Measurements from ENCODE around the gene AKT1S1. TPM values are rescaled to one million over a fixed set of nuclear protein-coding genes. Genes with fewer than 3 reads are reported as not detected.
A peak's percentile ranks its signal among the peaks of the same experiment; 100 is the strongest.

The AKT1S1 gene
- polyA plus RNA-seq, 4 donors: 30.0 to 43.8 (median 34.2) TPM

DNA sequence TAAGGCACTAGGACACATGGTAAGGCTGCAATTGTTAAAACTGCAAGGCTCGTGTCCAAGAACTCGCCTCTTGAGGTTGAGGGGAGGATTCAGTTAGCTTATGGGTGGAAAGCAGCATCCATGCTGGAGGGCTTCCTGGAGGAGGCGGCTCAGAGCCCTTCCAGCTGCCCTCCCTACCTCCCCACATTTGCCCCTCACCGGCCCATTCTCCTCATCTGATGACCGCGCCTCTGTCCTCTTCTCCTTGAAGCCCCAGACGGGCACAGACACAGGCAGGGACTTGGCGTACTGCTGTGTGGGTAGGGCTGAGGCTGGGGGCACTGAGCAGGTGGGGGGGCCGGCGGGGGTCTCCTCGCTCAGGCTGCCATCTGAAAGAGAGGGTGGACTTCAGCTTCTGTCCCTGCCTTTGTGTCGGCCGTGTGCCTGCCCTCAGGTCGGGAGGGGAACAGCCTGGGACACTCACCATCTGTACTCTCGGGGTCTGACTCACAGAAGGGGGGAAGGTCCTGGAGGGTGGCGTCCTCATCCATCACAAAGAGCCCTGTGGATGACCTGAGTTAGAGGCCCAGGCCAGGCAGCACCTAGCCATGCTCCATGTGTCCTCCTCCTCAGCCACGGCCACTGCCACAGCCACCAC lies 5.7 kb downstream of the AKT1S1 start:
- no peak for DNase-seq (ENCODE audit: low read depth in 4 of 4, low spot score in 3 of 4)

- DNase-seq (ENCODE audit: low read depth in 4 of 4, low spot score in 3 of 4): no peak
Measured at GRCh38 chr19:49870309-49870901, 6.8 kb downstream of the AKT1S1 start.

DNA sequence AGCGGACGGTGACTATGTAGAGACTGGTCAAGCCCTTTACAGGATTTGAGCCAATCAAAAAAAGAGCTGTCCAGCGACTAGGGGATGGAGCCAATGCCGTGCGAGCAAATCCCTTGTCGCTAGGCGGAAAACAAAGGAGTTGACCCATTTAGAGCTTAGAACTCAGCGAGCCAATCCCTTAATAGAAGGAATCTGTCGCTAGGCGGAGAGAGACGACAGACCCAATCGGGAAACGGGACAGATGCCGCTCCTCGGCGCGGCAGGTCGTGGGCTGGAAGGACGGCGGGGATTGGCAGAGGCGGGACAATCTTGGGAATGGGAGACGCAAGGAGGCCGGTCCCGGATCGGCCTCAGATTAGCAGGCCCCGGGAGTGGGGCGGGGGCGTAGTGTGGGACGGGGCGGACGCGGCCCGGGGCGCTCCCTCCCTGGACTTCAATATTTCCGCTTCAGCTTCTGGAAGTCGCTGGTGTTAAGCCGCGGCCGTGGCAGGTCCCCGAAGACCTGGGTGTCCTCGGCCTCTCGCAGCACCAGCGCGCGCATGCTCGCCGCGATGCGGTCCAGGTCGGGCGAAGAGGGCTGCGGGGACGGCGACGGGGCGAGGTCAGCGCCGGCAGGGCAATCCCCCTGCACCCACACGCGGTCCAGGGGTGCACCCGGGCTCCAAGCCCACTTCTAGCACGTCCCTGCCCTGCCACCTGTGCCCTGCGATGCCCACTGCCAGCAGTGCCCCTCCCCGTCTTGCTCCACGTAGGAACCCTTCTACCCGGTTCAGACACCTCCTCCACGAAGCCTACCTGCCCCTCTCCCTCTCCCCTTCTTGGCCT lies 7.5 kb downstream of the AKT1S1 start:
- peak; percentile 97 to 99 (median 98) for DNase-seq (ENCODE audit: low read depth in 4 of 4, low spot score in 3 of 4)

DNA sequence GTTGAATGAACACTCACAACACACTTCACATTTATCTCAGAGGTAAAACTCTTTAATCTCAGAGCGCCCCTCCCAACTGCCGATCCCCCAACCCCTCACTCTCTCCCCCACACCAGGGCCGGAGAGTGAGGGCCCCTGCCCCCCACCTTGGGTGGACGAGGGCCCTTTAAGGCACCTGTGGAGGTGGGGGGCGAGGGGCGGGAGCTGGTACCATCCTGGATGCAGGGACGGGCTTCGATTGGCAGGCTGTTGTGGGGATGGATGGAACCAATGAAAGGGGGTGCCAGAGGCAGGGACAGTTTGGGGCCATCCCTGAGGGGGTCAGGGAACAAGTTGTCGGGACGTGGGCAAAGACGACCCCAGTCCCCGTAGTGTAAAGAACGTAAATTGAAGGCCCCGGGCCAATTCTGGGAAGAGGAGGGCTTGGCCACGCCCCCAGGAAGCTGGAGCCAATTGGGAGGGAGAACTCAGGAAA lies 8.1 kb downstream of the AKT1S1 start:
- DNase-seq (ENCODE audit: low read depth in 4 of 4, low spot score in 3 of 4): no peak

- DNase-seq (ENCODE audit: low read depth in 4 of 4, low spot score in 3 of 4): peak in 3 of 4 donors; percentile 77 to 93 (median 89)
Measured at GRCh38 chr19:49866933-49867782, 10.0 kb downstream of the AKT1S1 start, which contains the start of gene PNKP. Gene PNKP, minus strand, starts transcription at chr19:49867576. Its CDS starts 372 bp downstream, at chr19:49867204.

DNA sequence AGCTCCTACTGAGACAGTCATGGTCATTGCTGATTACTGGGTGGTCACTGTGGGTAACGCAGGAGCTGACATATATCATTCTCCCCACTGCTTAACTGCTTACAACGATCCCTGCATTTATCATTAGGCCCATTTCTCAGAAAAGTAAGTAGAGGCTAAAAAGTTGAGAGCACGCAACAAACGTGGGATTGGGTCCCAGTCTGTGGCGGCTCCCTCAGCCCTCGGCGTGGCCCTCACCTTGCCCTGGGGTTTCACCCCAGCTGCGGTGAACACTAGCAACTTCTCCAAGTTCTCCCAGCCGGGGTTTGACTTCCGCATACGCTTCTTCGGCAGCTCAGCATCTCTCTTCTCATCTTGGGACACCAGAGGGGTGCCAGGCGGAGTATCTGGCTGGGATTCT lies 12.3 kb downstream of the AKT1S1 start:
- DNase-seq (ENCODE audit: low read depth in 4 of 4, low spot score in 3 of 4): no peak

GRCh38 chr19:49863935-49864320 lies 13.2 kb downstream of the AKT1S1 start:
- DNase-seq (ENCODE audit: low read depth in 4 of 4, low spot score in 3 of 4): no peak

DNA sequence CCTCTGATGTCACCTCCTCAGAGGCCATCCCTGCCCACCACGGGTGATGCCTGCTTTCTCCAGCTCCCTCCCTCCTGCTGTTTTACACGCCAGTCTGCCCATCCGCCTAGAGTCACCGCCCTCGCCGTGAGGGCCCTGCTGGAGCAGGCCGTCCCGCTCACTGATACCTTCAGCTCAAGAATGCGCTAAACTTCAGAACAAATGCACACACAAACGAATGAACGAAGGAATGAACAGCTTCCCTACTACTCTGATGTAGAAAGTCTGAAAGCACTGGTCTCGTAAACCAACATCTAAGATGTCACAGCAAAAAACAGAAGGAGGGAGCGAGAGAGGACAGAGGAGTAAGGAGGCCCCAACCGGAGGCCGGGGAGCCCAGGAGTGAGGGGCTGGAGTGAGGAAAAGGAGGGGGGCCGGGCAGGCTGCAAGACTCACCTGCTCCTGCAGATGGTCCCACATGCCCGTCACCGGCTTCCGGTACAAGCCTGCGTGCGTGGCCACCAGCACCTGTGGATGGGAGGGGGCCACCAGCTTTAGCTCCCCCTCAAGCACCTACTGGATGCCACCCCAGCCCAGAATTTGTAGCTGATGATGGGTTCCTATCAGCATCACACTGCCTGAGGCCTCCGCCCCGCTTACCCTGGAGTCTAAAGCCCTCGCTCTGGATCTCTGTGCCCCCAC lies 13.8 kb downstream of the AKT1S1 start:
- no peak for DNase-seq (ENCODE audit: low read depth in 4 of 4, low spot score in 3 of 4)

DNA sequence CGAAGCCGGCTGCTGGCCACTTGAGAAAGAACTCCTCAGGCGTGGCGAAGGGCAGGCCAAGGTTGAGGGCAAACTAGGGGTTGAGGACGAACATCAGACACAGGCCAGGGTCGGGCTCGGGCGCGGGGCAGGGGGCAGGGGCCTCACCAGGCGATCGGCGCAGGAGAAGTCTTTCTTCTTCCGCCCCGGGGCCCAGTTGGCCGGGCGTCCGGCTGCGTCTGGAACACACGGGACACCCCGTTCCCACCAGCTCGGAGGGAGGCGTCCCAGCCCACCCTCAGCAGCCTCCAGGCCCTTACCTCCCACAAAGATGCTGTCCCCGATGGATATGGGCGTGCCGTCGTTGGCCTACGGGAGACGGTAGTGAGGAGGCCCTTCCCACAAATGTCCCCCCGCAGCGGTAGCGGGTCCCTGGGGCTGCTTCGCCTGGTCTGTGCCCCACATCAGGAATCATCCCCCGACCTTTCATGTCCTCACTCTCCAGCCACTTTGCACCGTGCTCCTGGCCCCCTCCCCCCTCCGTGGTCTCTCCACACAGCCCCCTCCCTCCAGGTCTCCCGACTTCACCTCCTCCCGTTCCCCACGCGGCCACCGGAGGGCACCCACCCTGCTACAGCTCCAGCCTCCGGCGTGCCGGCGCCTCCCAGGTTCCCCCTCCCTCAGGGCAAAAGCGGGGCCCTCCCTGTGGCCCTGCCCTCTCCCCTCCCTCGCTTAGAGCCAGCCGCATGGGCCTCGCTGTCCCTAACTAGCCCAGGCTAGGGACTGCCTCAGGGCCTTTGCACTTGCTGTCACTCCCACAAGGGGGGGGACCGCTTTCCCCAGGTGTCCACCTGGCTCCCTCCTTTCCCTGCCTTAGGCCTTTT lies 14.5 kb downstream of the AKT1S1 start:
- no peak for DNase-seq (ENCODE audit: low read depth in 4 of 4, low spot score in 3 of 4)

GRCh38 chr19:49861541-49862378 lies 15.4 kb downstream of the AKT1S1 start:
- no peak for DNase-seq (ENCODE audit: low read depth in 4 of 4, low spot score in 3 of 4)

- DNase-seq (ENCODE audit: low read depth in 4 of 4, low spot score in 3 of 4): no peak
Measured at GRCh38 chr19:49861107-49861506, 16.0 kb downstream of the AKT1S1 start.

GRCh38 chr19:49860336-49861102 lies 16.6 kb downstream of the AKT1S1 start:
- DNase-seq (ENCODE audit: low read depth in 4 of 4, low spot score in 3 of 4): no peak

GRCh38 chr19:49859682-49860335 lies 17.3 kb downstream of the AKT1S1 start:
- no peak for DNase-seq (ENCODE audit: low read depth in 4 of 4, low spot score in 3 of 4)

- DNase-seq (ENCODE audit: low read depth in 4 of 4, low spot score in 3 of 4): no peak
Measured at GRCh38 chr19:49858088-49858985, 18.8 kb downstream of the AKT1S1 start.

DNA sequence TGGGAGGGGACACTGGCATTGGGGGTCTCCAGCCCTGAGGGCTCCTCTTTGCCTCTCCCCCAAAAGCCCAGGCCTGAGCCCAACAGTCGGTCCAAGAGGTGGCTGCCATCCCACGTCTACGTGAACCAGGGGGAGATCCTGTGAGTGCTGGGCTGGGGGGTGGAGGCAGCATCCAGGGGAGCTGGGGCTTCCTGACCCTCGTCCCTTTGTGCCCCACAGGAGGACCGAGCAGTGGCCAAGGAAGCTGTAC lies 19.4 kb downstream of the AKT1S1 start:
- no peak for DNase-seq (ENCODE audit: low read depth in 4 of 4, low spot score in 3 of 4)
